Measurements from ENCODE around the gene PARP14. TPM values are rescaled to one million over a fixed set of nuclear protein-coding genes. Genes with fewer than 3 reads are reported as not detected.

The PARP14 gene
- total and polyA plus RNA-seq, 7 donors, result 2.2 to 10.0 (median 6.0) TPM

- no peaks in the 10 kb centered on the region for H3K9me3 ChIP-seq
- intact Hi-C loops (cut with DNase I), result no loop called here
- DNase-seq (no peak), ATAC-seq (no peak)
- peaks cover 8 to 74% of the 10 kb centered on the region in 2 donors for H3K36me3 ChIP-seq (ENCODE audit: insufficient read depth in 1 of 2, low read depth in 1 of 2)
- H3K4me1 ChIP-seq, result no peaks in the 10 kb centered on the region
- H3K4me3 ChIP-seq, result no peak overlapping the region
- TF ChIP-seq CTCF (IDR thresholded peaks at IDR 0.05), result no peak
- no peaks in the 10 kb centered on the region for H3K27me3 ChIP-seq (ENCODE audit: insufficient read depth in 3 of 3, low read length in 2 of 3)
- WGBS, 3 donors, result 91 to 93% (median 91%) methylated on average over 4 of the region's 4 CpGs
- no peak overlapping the region for H3K27ac ChIP-seq
Measured at GRCh38 chr3:122716667-122717066, 36.0 kb downstream of the PARP14 start.

- H3K4me3 ChIP-seq, result no peak overlapping the region
- WGBS, 3 donors, result 67 to 82% (median 76%) methylated on average over 3 of the region's 3 CpGs
- H3K27me3 ChIP-seq (ENCODE audit: insufficient read depth in 3 of 3, low read length in 2 of 3), result no peaks in the 10 kb centered on the region
- TF ChIP-seq CTCF (IDR thresholded peaks at IDR 0.05), result no peak
- H3K4me1 ChIP-seq, result no peaks in the 10 kb centered on the region
- no peaks in the 10 kb centered on the region for H3K9me3 ChIP-seq
- DNase-seq (no peak), ATAC-seq (no peak)
- H3K36me3 ChIP-seq (ENCODE audit: insufficient read depth in 1 of 2, low read depth in 1 of 2), result peaks cover 8 to 53% of the 10 kb centered on the region in 2 donors
- intact Hi-C loops (cut with DNase I), result no loop called here
- H3K27ac ChIP-seq, result no peak overlapping the region
Measured at GRCh38 chr3:122719273-122719921, 38.8 kb downstream of the PARP14 start.

GRCh38 chr3:122725106-122725505 lies 44.5 kb downstream of the PARP14 start:
- ATAC-seq, result no peak
- Histone ChIP-seq H3K9me3 (no peaks in the 10 kb centered on the region), H3K27ac (no peak overlapping the region), H3K4me3 (no peak overlapping the region), H3K36me3 (ENCODE audit: insufficient read depth in 1 of 2, low read depth in 1 of 2) (peaks cover 0 to 5% of the 10 kb centered on the region in 2 donors), H3K4me1 (no peaks in the 10 kb centered on the region), H3K27me3 (ENCODE audit: insufficient read depth in 3 of 3, low read length in 2 of 3) (no peaks in the 10 kb centered on the region)
- DNase-seq, result no peak
- WGBS, 3 donors, result 96 to 99% (median 97%) methylated on average over 20 of the region's 20 CpGs
- no peak for TF ChIP-seq CTCF (IDR thresholded peaks at IDR 0.05)
- intact Hi-C loops (cut with DNase I), result no loop called here

- no peak for DNase-seq
Measured at GRCh38 chr3:122727294-122727693, 46.7 kb downstream of the PARP14 start.

More at GRCh38 chr3:122727294-122727693, 46.7 kb downstream of the PARP14 start:
- ATAC-seq, result no peak
- peaks cover 0 to 9% of the 10 kb centered on the region in 2 donors for H3K36me3 ChIP-seq (ENCODE audit: insufficient read depth in 1 of 2, low read depth in 1 of 2)
- TF ChIP-seq CTCF (IDR thresholded peaks at IDR 0.05), result no peak
- H3K27me3 ChIP-seq (ENCODE audit: insufficient read depth in 3 of 3, low read length in 2 of 3), result no peaks in the 10 kb centered on the region
- H3K4me3 ChIP-seq, result no peak overlapping the region
- intact Hi-C loops (cut with DNase I), result no loop called here
- 74 to 85% (median 78%) methylated on average over 3 of the region's 3 CpGs for WGBS, 3 donors
- H3K9me3 ChIP-seq, result no peaks in the 10 kb centered on the region
- H3K27ac ChIP-seq, result no peak overlapping the region
- no peaks in the 10 kb centered on the region for H3K4me1 ChIP-seq
